ENCODE data around the gene MTX1.
"Not testable (repeated sequence)": the region's sequence is repeated elsewhere in the genome, so short reads cannot be mapped to it uniquely, and the experiment has no call there.

The MTX1 gene

GRCh38 chr1:155241841-155242264 is 33.4 kb downstream of the MTX1 start:
- DNase-seq = no peak

GRCh38 chr1:155242805-155243358 is 34.4 kb downstream of the MTX1 start:
- no peak for DNase-seq

GRCh38 chr1:155244368-155245162 is 36.1 kb downstream of the MTX1 start:
- DNase-seq = peak; percentile 98

GRCh38 chr1:155245163-155245524 is 36.6 kb downstream of the MTX1 start:
- no peak for DNase-seq

- not testable (repeated sequence) for DNase-seq
Measured at GRCh38 chr1:155246796-155247195, 38.3 kb downstream of the MTX1 start.

- no peak for DNase-seq
Measured at GRCh38 chr1:155247667-155248553, 39.4 kb downstream of the MTX1 start.

- DNase-seq = no peak
Measured at GRCh38 chr1:155250246-155250632, 41.7 kb downstream of the MTX1 start.

GRCh38 chr1:155250633-155251449 is 42.3 kb downstream of the MTX1 start:
- peak; percentile 77 for DNase-seq

GRCh38 chr1:155251566-155251965 is 43.1 kb downstream of the MTX1 start:
- no peak for DNase-seq

GRCh38 chr1:155253208-155253607 is 44.7 kb downstream of the MTX1 start:
- DNase-seq = no peak

GRCh38 chr1:155253797-155254196 is 45.3 kb downstream of the MTX1 start:
- DNase-seq = no peak

GRCh38 chr1:155254228-155254713 is 45.8 kb downstream of the MTX1 start:
- DNase-seq = no peak

GRCh38 chr1:155254714-155255242 is 46.3 kb downstream of the MTX1 start:
- DNase-seq = no peak

GRCh38 chr1:155255243-155256007 is 46.9 kb downstream of the MTX1 start, which contains the start of gene ENTREP3:
TSS of gene ENTREP3 (minus strand) at chr1:155255483. CDS start at chr1:155254877, 606 bp downstream.
- DNase-seq = peak; percentile 70

- DNase-seq = no peak
Measured at GRCh38 chr1:155256058-155256852, 47.8 kb downstream of the MTX1 start.

GRCh38 chr1:155260276-155260675 is 51.8 kb downstream of the MTX1 start:
- no peak for DNase-seq

GRCh38 chr1:155261493-155261851 is 53.0 kb downstream of the MTX1 start:
- DNase-seq = no peak

GRCh38 chr1:155261852-155262673 is 53.6 kb downstream of the MTX1 start, which contains the start of gene SCAMP3:
TSS of gene SCAMP3 (minus strand) at chr1:155262360. CDS start at chr1:155262151, 209 bp downstream.
- DNase-seq = peak; percentile 98

- DNase-seq = no peak
Measured at GRCh38 chr1:155263067-155263466, 54.6 kb downstream of the MTX1 start.
